Fibroblast of lung (primary cell): ENCODE measurements around the gene SERPINC1.

ENCODE experiments used
- CTCF ChIP-seq, 2 donors: IDR thresholded peaks in 1 of 2; conservative IDR thresholded peaks in 1 of 2; 1 replicate in 1 of 2; 2 replicates in 1 of 2; pipeline ENCODE4 v1.5.1; 2011 to 2012; ENCODE audit warnings: low read length in 2 of 2, control low read depth in 1 of 2, inconsistent platforms in 1 of 2, low read depth in 1 of 2, mild to moderate bottlenecking in 1 of 2
- EZH2 ChIP-seq: IDR thresholded peaks from 2 replicates; pipeline ENCODE4 v1.5.1; 2012; ENCODE audit warnings: low read length, control low read depth, mild to moderate bottlenecking; ENCODE audit errors: missing control alignments

- TF ChIP-seq CTCF (conservative IDR thresholded peaks at IDR 0.05 in 1 of 2, IDR thresholded peaks at IDR 0.05 in 1 of 2; ENCODE audit: low read depth in 1 of 2, low read length in 2 of 2), result no peak
- no peak for TF ChIP-seq EZH2
Observed at GRCh38 chr1:173934440-173934839, 17.3 kb upstream of the SERPINC1 start.
